GM13977 (cell line): Measurements from ENCODE around the gene HDAC9.

ENCODE experiments used
- DNase-seq: peaks from one replicate; pipeline ENCODE4 v3.0.0; 2012; ENCODE audit warnings: low spot score
- CTCF ChIP-seq: IDR thresholded peaks from 2 replicates; pipeline ENCODE4 v1.5.1; 2012; ENCODE audit warnings: mild to moderate bottlenecking, control low read depth; ENCODE audit not compliant: insufficient read depth; ENCODE audit errors: extremely low read depth, missing control alignments
- in situ Hi-C: fragments of 300-500 bp; cut with MboI; formaldehyde crosslinking; loops from one replicate; pipeline ENCODE4 v1.12.0; 2022; ENCODE audit warnings: low sequenced_read_pairs, low pct_unique_long_range_greater_than_20kb, mixed read lengths, inconsistent platforms; ENCODE audit not compliant: unreplicated experiment

HDAC9 gene

GRCh38 chr7:18788026-18788425 lies 292.5 kb downstream of the HDAC9 start:
- in situ Hi-C loops: no loop called here

GRCh38 chr7:18792871-18793595 lies 297.5 kb downstream of the HDAC9 start:
- in situ Hi-C loops: no loop called here
- no peak for DNase-seq
- TF ChIP-seq CTCF: no peak

More at GRCh38 chr7:18788026-18788425, 292.5 kb downstream of the HDAC9 start:
- DNase-seq: no peak
- no peak for TF ChIP-seq CTCF

GRCh38 chr7:18796216-18796615 lies 300.7 kb downstream of the HDAC9 start:
- in situ Hi-C loops: no loop called here
- no peak for DNase-seq
- no peak for TF ChIP-seq CTCF

GRCh38 chr7:18798088-18798906 lies 302.7 kb downstream of the HDAC9 start:
- in situ Hi-C loops: no loop called here
- no peak for DNase-seq
- no peak for TF ChIP-seq CTCF

- no peak for TF ChIP-seq CTCF
- in situ Hi-C loops: no loop called here
- DNase-seq: no peak
Measured at GRCh38 chr7:18799899-18800298, 304.4 kb downstream of the HDAC9 start.

- in situ Hi-C loops: no loop called here
- DNase-seq: no peak
- TF ChIP-seq CTCF: no peak
Measured at GRCh38 chr7:18803923-18804322, 308.4 kb downstream of the HDAC9 start.
